ENCODE measurements around the gene IFI35.

DNA sequence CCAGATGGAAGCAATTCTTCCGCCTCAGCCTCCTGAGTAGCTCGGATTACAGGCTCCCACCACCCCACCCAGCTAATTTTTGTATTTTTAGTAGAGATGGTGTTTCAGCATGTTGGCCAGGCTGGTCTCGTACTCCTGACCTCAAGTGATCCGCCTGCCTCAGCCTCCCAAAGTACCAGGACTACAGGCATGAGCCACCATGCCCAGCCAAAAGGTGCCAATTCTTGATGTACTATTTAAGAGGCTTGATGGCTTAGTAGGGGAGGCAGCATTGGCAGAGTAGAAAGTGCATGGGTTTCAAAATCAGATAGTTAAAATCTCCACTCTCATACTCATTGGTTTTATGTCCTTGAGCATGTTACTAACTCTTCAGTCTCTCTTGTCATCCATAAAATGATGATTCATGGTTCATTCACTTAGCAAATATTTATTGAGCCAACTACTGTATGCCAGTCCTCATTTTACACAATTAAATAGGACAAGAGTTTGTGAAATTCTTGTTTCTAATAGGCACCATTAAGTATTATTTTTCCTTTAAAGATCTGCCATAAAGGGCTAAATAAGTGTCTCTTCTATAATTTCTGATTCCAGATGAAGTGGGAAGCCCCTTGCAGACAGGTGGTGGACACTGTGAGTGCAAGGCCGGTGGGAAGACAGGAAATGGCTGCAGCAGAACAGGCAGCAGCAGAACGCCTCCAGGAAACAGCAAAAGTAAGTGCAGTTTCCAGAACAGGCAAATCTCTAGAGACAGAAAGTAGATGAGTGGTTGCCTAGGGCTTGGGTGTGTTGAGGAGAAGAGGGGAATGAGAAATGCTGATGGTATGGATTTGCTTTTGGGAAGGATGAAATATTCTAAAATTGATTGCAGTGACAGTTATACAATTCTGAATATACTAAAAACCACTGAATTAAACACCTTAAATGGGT, 16.6 kb upstream of the IFI35 start:
- no peak for TF ChIP-seq EZH2phosphoT487 (IDR thresholded peaks at IDR 0.05; ENCODE audit: insufficient read depth, low read depth)
- no peak for TF ChIP-seq EZH2 (IDR thresholded peaks at IDR 0.05; ENCODE audit: insufficient read depth, poor library complexity, severe bottlenecking)
